HL-60/S4 treated with phorbol 12-myristate 13-acetate at 8.2 ng/mL for 4 days and 3 days (cell line): ENCODE results near the gene HMGCS2.

Experiments used
- in situ Hi-C: fragments of 300-500 bp; cut with MboI; formaldehyde crosslinking; loops from 2 replicates; pipeline ENCODE4 v1.15.0; 2022; ENCODE audit warnings: low sequenced_read_pairs

The HMGCS2 gene

DNA sequence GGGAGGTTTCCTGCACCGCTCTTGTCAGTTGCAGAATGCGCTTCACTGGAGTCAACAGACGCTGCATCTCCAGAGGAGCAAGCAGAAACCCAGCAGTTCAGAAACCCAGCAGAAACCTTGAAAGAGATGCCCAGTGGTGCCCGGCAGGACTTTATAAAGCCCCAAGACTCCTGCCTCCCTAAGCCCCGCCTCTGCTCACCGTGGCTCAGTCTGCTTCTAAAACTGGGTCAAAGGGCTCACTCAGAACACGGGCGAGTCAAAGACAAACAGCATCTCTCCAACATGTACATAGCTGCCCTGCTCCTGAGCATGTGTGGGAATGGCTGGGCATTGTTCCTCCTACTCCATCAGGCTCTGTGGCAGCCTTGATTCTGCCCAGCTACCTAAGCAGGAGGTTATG, at the start of gene HMGCS2:
TSS of gene HMGCS2 (minus strand) at position 128 of the 400 bp plus-strand sequence. CDS start at position 67, 61 bp downstream.
- in situ Hi-C loops: no loop called here

GRCh38 chr1:119818181-119818580, 49.5 kb upstream of the HMGCS2 start:
- in situ Hi-C loops: no loop called here

DNA sequence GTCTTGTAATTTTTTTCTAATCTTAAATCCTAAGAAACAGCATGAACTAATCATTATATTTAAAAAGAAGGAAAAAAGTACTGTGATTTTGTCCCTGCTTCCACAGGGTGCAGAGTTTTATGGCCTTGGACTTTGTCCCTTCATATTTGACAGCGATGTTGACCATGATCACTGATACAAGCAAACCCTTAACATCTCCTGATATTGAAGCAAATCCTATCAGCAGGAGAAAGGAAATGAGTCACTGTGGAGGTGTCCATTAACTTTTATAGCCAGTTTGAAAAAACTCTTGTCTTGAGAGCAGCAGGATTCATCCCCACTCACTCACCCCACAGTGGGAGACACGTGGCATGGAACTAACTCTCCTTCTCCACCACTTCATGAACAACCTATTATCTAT, 47.7 kb upstream of the HMGCS2 start:
- in situ Hi-C loops: no loop called here

GRCh38 chr1:119815928-119816327, 47.2 kb upstream of the HMGCS2 start:
- in situ Hi-C loops: no loop called here

- in situ Hi-C loops: no loop called here
Observed at GRCh38 chr1:119815361-119815760, 46.7 kb upstream of the HMGCS2 start.

DNA sequence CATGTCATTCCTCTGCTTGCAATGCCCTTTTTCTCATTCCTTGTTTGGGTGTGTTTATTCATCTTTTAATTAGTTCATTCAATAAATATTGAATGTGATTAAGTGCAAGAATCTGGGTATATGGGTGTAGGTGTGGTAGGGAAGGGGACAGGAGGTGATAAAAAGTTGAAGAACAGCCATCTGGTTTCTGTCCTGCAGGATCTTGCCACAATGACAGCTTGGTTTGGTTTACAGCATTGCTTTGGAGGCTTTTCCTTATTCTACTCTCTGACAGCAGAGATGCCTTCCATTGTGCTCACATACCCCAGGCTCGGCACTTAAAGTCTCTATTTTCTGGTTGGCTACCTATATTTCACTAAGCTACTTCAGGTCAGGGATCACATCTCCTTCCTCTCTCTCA, 45.6 kb upstream of the HMGCS2 start:
- in situ Hi-C loops: no loop called here

GRCh38 chr1:119811985-119812557, 43.4 kb upstream of the HMGCS2 start:
- in situ Hi-C loops: no loop called here

GRCh38 chr1:119811387-119811786, 42.7 kb upstream of the HMGCS2 start, which contains the start of gene REG4:
REG4 (minus strand) TSS chr1:119811460; CDS start chr1:119808769, 2,691 bp downstream.
- in situ Hi-C loops: no loop called here

DNA sequence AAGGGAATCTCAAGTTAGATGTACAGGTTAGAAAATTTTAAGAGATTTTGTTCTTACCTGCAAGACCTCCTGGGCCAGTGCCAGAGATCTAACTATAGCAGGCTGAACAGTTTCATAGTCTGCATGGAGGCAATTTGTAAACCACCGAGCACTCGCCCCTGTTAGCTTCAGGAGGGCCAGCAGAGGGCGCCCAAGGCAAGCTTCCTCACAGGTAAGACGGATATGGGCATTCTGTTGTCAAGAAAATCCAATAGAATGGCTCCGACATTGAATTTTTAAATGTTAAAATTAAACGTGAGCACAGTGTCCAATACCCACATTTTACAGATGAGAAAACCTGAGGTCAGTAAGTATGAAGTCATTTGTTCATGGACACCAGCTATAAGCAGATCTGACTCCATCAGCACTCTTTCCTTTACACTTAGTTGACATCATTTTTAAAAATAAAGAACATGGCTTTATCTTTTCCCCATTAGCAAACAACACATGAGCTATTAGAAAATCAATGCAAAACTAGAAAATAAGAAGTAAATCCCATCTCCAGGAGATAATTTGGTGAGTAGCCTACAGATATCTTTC, 40.4 kb upstream of the HMGCS2 start:
- in situ Hi-C loops: no loop called here

DNA sequence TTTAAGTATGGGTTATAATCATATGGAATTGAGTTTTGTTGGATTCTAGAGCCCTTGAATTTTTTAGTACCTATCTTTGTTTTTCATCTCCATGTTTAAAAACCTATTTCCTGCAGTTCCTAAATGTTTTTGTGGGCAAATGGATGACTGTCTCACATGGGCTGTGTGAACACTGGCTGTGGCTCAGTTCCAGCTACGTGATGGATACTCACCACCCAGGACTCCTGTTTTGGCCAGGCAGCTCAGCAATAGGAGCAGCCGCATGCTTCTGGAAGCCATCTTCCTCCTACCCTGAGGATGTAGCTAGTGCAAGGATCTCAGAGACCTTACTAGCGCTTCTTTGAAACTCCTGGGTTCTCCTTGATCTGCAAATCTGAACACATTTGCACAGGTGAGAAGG, 39.8 kb upstream of the HMGCS2 start:
- in situ Hi-C loops: no loop called here

GRCh38 chr1:119806489-119806888, 37.8 kb upstream of the HMGCS2 start:
- in situ Hi-C loops: no loop called here

DNA sequence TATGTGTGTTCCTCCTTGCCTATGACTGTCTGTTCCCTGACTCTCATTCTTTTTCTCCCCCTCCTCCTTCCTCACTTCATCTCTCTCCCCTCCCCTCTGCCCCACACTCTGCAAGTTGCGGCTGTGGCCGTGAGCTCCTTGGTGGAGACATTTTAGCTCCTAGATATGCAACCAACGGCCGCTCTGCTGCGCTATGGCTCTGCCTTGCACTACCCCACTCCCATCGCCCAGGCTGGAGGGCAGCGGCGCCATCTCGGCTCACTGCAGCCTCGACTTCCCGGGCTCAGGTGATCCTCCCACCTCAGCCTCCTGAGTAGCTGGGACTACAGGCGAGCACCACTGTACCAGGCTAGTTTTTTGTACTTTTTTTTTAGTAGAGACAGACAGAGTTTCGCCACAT, 37.0 kb upstream of the HMGCS2 start:
- in situ Hi-C loops: no loop called here

DNA sequence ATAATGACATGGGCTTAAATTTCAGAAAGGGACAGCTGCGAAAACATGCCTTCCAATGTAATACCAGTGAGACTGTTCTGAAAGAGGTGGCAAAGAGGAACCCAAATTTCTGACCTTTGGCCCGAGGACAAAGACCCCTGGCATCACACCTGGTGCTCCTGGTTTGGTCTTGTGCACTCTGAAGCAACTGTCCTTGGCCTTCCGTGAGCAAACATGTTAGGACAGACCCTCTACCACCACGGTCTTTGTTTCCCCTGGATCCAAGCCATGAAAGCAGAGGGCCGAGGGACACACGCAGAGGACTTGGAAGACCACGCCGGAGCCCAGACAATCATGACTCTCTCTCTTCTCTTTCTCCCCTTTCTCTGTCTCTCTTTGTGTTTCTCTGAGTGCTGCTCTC, 36.5 kb upstream of the HMGCS2 start:
- in situ Hi-C loops: no loop called here

DNA sequence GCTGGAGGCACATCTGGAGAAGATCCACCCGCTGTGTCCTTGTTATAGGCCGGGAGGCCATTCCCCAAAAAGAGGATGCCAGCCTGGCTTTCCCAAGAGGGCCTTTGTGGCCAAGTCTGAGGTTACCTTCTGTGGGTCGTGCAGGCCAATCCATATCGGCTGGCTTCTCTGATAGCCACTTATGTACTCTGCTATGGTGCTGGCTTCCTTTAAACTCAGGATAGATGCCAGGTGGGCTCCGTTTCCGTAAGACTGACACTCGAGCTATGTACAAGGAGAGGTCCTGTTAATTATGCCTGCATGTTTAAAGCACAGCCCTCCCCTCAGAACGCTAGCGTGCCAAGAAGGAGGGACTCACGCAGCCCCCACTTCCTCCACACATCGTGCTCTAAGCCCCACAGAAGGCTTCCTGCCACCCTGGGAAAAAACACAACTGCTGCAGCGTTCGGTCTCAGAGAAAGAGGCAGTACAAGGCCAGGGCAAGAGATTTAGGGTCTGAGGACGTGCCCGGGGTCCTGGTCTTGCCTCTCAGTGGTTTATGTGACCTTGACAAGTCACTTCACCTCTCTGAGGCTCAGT, 31.0 kb upstream of the HMGCS2 start:
- in situ Hi-C loops: no loop called here

GRCh38 chr1:119799003-119799402, 30.3 kb upstream of the HMGCS2 start:
- in situ Hi-C loops: no loop called here

DNA sequence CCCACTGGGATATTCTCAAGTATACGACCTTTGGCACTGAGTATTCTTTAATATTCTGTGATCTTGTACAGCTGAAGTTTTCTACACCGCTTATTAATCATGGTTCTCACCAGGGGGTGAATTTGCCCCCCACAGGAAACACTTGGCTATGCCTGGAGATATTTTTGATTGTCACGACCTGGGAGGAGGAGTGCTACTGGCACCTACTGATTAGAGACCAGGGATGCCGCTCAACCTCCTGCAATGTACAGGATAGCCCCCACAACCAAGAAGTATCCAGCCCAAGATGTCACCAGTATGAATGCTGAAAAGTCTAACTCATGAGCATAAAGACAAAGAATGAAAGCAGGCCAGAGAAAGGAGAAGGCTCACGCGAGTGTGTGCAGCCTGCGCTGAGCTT, 28.9 kb upstream of the HMGCS2 start:
- in situ Hi-C loops: no loop called here

- in situ Hi-C loops: no loop called here
Observed at GRCh38 chr1:119797162-119797561, 28.5 kb upstream of the HMGCS2 start.

- in situ Hi-C loops: no loop called here
Observed at GRCh38 chr1:119795261-119796200, 26.8 kb upstream of the HMGCS2 start.

- in situ Hi-C loops: no loop called here
Observed at GRCh38 chr1:119794876-119795240, 26.2 kb upstream of the HMGCS2 start.

DNA sequence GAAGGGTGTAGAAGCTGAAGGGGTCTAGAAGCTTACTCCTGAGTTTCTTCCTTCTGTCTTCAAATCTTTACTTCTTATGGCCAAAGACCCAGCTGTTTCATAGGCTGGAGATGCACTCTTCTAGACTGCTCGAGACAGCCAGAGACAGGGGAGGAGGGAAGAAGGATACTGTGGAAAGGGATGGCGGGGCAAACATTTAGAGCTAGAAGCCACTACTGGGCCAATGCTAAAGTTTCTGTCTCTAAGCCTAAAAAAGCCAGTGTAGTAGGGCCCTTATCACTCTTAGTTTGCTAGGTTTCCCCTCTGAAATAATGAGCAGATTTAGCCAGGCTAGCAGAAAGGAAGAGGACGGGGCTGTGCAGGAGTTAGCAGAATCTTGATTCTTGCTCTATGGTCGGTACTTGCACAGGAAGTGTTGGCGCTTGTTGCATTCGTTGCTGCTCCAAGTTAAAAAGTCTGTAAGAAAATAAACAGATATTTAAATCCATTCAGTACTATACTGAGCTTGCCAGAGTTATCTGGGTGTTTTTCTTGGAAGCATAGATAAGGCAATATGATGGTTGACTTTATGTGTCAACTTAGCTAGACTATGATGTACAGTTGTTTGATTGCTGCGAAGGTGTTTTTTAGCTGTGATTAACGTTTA, 25.6 kb upstream of the HMGCS2 start:
- in situ Hi-C loops: no loop called here

- in situ Hi-C loops: no loop called here
Observed at GRCh38 chr1:119791377-119791776, 22.7 kb upstream of the HMGCS2 start.
